RWPE2 (cell line): ENCODE measurements around the gene SLC2A9.
"Not testable (repeated sequence)": the region's sequence is repeated elsewhere in the genome, so short reads cannot be mapped to it uniquely, and the experiment has no call there.

Source experiments
- ATAC-seq: fragments of 200-7000 bp; cut with Tn5 transposase; 3 replicates; pipeline ENCODE4 v1.9.1; 2021; ENCODE audit warnings: low read depth
- DNase-seq: peaks from one replicate; pipeline ENCODE4 v3.0.0-alpha.2; 2020; ENCODE audit warnings: low spot score
- H3K27ac ChIP-seq: fragments of 450-650 bp; 2 replicates; pipeline ENCODE4 v1.5.1; 2017; ENCODE audit warnings: mild to moderate bottlenecking; ENCODE audit not compliant: poor library complexity, severe bottlenecking
- H3K27me3 ChIP-seq: fragments of 250-450 bp; sonication (Bioruptor Pico); 2 replicates; pipeline ENCODE4 v1.5.1; 2021; ENCODE audit warnings: mild to moderate bottlenecking, moderate library complexity; ENCODE audit not compliant: insufficient read depth, poor library complexity, severe bottlenecking
- H3K36me3 ChIP-seq: fragments of 250-450 bp; sonication (Bioruptor Pico); 2 replicates; pipeline ENCODE4 v1.5.1; 2020; ENCODE audit warnings: low read depth, mild to moderate bottlenecking, moderate library complexity
- H3K4me1 ChIP-seq: fragments of 250-450 bp; sonication (Bioruptor Pico); 2 replicates; pipeline ENCODE4 v1.5.1; 2021; ENCODE audit warnings: mild to moderate bottlenecking, moderate library complexity; ENCODE audit not compliant: insufficient read depth, poor library complexity, severe bottlenecking
- H3K4me3 ChIP-seq: fragments of 250-450 bp; sonication (Bioruptor Pico); 2 replicates; pipeline ENCODE4 v1.5.1; 2021; ENCODE audit warnings: mild to moderate bottlenecking, moderate library complexity; ENCODE audit not compliant: severe bottlenecking
- H3K9me3 ChIP-seq: fragments of 250-450 bp; sonication (Bioruptor Pico); 2 replicates; pipeline ENCODE4 v1.5.1; 2021; ENCODE audit warnings: mild to moderate bottlenecking, moderate library complexity; ENCODE audit not compliant: severe bottlenecking
- TF ChIP-seq, protein P1 (sequence below): fragments of 450-650 bp; IDR thresholded peaks from one replicate; pipeline ENCODE4 v1.5.1; 2017; ENCODE audit warnings: mild to moderate bottlenecking, moderate library complexity; ENCODE audit not compliant: poor library complexity, severe bottlenecking

SLC2A9 gene

DNA sequence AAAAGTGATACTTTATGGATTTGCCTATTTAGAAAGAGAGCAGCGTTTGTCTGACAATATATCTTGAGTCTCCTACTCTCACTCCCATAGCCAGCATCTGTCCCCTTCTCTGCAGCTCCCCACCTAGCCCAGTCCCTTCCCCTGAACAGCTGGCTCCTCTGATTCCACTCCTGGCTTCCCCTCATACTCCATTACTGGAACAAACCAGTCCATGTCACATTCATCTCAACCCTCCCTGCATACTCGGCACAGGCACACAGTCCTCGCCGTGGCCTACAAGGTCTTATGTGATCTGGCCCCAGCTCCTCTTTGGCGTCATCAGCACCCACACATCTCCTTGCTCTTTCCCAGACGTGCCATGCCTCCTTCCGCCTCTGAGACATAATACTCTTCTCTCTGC, 36.7 kb downstream of the SLC2A9 start:
- DNase-seq (no peak), ATAC-seq (no peak)
- H3K36me3 ChIP-seq, result peaks cover 73% of the 10 kb centered on the region
- H3K4me3 ChIP-seq, result no peak overlapping the region
- H3K9me3 ChIP-seq, result no peaks in the 10 kb centered on the region
- H3K27me3 ChIP-seq, result no peaks in the 10 kb centered on the region
- TF ChIP-seq, protein P1, sequence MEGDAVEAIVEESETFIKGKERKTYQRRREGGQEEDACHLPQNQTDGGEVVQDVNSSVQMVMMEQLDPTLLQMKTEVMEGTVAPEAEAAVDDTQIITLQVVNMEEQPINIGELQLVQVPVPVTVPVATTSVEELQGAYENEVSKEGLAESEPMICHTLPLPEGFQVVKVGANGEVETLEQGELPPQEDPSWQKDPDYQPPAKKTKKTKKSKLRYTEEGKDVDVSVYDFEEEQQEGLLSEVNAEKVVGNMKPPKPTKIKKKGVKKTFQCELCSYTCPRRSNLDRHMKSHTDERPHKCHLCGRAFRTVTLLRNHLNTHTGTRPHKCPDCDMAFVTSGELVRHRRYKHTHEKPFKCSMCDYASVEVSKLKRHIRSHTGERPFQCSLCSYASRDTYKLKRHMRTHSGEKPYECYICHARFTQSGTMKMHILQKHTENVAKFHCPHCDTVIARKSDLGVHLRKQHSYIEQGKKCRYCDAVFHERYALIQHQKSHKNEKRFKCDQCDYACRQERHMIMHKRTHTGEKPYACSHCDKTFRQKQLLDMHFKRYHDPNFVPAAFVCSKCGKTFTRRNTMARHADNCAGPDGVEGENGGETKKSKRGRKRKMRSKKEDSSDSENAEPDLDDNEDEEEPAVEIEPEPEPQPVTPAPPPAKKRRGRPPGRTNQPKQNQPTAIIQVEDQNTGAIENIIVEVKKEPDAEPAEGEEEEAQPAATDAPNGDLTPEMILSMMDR, result no peak
- H3K4me1 ChIP-seq, result no peaks in the 10 kb centered on the region
- no peak overlapping the region for H3K27ac ChIP-seq

DNA sequence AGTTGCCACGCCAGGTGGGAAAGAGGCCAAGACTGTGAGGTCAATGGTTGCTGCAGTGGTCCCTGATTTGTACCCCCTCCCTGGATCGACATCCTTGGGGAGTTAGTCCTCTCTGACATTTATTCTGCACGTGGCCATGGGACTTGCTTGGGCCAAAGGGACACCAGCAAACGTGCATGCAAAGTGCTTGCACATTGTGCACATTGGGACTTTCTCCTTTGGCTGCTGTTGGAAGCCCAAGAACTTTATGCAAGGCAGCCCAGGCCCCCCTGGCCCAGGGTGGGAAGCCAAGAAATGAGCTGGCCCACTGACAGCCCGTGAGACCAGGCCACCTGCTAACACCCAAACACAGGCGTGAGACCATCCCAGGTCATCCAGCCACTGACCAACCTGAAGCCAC, 38.1 kb downstream of the SLC2A9 start:
- DNase-seq (no peak), ATAC-seq (no peak)
- Histone ChIP-seq H3K27ac (no peak overlapping the region), H3K9me3 (no peaks in the 10 kb centered on the region), H3K36me3 (peaks cover 87% of the 10 kb centered on the region), H3K27me3 (no peaks in the 10 kb centered on the region), H3K4me1 (no peaks in the 10 kb centered on the region), H3K4me3 (no peak overlapping the region)
- TF ChIP-seq, protein P1, result no peak

DNA sequence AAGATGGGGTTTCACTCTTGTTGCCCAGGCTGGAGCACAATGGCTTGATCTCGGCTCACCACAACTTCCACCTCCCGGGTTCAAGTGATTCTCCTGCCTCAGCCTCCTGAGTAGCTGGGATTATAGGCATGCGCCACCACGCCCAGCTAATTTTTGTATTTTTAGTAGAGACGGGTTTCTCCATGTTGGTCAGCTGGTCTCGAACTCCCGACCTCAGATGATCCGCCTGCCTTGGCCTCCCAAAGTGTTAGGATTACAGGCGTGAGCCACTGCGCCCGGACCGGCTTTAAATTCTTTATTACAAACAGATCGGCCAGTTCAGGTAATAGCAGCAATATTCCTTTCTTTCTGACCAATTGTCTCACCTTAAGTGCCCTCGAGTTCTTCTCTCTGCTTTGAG, 39.4 kb downstream of the SLC2A9 start:
- not testable (repeated sequence) for H3K4me1 ChIP-seq, ATAC-seq, H3K4me3 ChIP-seq, H3K27ac ChIP-seq, H3K27me3 ChIP-seq, DNase-seq, H3K9me3 ChIP-seq
- H3K36me3 ChIP-seq, result peaks cover 93% of the 10 kb centered on the region

DNA sequence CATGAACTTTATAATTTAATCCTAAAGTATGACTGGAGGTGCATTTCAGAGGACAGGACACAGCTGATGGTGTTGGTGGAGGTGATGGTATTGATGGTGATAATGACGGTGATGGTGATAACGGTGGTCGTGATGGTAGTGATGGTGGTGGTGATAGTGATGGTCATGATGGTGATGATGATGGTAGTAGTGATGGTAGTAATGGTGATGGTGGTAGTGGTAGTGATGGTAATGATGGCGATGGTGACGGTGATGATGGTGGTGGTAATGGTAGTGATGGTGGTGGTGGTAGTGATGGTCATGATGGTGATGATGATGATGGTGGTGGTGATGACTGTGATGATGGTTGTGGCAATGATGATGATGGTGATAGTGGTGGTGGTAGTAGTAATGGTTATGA, 40.4 kb downstream of the SLC2A9 start:
- Histone ChIP-seq H3K27ac (no peak overlapping the region), H3K4me1 (no peaks in the 10 kb centered on the region), H3K27me3 (no peaks in the 10 kb centered on the region), H3K9me3 (no peaks in the 10 kb centered on the region), H3K4me3 (no peak overlapping the region), H3K36me3 (peaks cover 91% of the 10 kb centered on the region)
- TF ChIP-seq, protein P1, result no peak
- ATAC-seq, result no peak
- no peak for DNase-seq

DNA sequence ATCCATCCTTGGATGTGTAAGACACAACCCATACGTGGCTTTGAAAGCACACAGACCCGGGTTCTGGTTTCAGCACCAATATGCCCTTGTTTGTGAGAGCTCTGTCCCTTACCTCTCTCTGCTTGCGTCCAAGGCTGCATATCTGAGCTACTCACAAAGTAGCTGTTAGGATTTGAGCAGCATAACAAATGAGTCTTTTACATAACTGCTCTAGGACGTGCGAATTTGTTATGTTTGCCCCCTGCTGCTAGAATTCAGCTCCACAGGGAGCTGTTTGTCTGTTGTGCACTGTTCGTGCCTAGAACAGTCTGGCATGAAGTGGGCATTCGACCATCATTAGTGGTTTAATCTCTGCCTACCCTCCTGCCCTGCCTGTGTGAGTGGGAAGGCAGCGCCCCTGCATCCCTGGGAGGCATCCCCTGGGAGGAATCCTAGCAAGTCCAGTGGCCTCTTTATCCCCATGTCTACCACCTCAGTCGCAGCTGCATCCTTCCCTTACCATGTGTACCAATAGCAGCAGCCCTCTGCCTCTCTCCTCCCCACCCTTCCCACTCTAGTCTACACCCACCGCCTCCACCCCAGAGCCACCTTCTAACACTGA, 42.1 kb downstream of the SLC2A9 start:
- H3K36me3 ChIP-seq, result peaks cover 89% of the 10 kb centered on the region
- no peak for ATAC-seq

More for the DNA sequence above, 42.1 kb downstream of the SLC2A9 start:
- TF ChIP-seq, protein P1, result no peak
- H3K4me1 ChIP-seq, result no peaks in the 10 kb centered on the region
- DNase-seq, result no peak
- H3K27ac ChIP-seq, result no peak overlapping the region
- no peaks in the 10 kb centered on the region for H3K27me3 ChIP-seq
- no peak overlapping the region for H3K4me3 ChIP-seq
- H3K9me3 ChIP-seq, result no peaks in the 10 kb centered on the region
